Stimulated activated effector memory CD8-positive, alpha-beta T cell treated with anti-CD3 and anti-CD28 coated beads, Interleukin-12 subunit alpha, Interleukin-12 subunit beta, amount 100 ng/mL, for 72 hours (primary cell): Measurements from ENCODE around the gene PARP8.

ENCODE experiments used
- ATAC-seq: fragments of 150-1000 bp; cut with Tn5 transposase; 2 replicates; pipeline ENCODE4 v1.10.0; 2021
- DNase-seq, 2 donors: peaks; one replicate each; pipeline ENCODE4 v3.0.0; 2021 to 2022; ENCODE audit warnings: low spot score in 2 of 2
- H3K27ac Mint-ChIP-seq: one replicate; pipeline ENCODE4 v1.8.0; 2022; ENCODE audit warnings: mild to moderate bottlenecking, mixed read lengths
- H3K36me3 Mint-ChIP-seq: one replicate; pipeline ENCODE4 v1.8.0; 2022; ENCODE audit warnings: mild to moderate bottlenecking, mixed read lengths
- H3K4me1 Mint-ChIP-seq: one replicate; pipeline ENCODE4 v1.8.0; 2022; ENCODE audit warnings: mixed read lengths
- H3K4me3 Mint-ChIP-seq: one replicate; pipeline ENCODE4 v1.8.0; 2022; ENCODE audit warnings: mild to moderate bottlenecking, mixed read lengths
- H3K9me3 Mint-ChIP-seq: one replicate; pipeline ENCODE4 v1.8.0; 2022; ENCODE audit warnings: mixed read lengths

Gene PARP8

DNA sequence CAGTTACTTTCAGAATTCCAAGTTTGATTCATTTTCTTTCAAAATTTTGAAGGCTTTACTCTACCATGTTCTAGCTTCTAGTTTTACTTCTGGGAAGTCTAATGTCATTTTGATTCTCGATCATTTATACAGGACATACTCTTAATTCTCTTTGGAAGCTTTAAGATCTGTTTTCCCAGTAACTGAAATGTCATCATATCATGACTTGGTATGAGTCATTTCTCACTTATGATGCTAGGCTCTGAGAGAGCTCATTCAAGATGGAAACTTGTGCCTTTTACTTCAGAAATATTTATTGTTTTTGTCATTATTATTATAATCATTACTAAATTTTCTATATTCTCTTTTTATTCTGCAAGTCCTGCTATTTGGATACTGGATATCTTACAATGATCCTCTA lies 222.3 kb downstream of the PARP8 start:
- no peaks in the 10 kb centered on the region for H3K4me1 Mint-ChIP-seq
- H3K27ac Mint-ChIP-seq, result no peak overlapping the region
- no peak overlapping the region for H3K4me3 Mint-ChIP-seq
- H3K36me3 Mint-ChIP-seq, result no peaks in the 10 kb centered on the region
- DNase-seq (no peak), ATAC-seq (no peak)
- no peaks in the 10 kb centered on the region for H3K9me3 Mint-ChIP-seq

DNA sequence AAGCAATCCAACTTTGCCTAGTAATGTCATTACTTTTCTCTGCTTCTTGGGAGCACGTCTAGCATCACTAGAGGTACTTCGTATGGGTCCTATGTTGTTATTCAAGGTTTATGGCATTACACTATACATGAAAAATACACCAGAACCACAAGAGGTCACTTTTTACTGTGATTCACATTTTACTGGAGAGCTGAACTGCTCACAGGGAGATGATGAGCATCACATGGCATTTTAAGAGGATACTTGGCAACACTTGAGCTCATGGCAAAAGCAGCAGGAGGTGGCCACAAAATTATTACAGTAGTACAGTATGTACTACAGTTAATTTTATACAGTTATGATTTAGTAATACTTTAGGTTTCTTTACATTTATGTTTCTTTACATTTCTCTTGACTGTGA lies 223.4 kb downstream of the PARP8 start:
- H3K36me3 Mint-ChIP-seq, result no peaks in the 10 kb centered on the region
- ATAC-seq (no peak), DNase-seq (no peak)
- H3K4me3 Mint-ChIP-seq, result no peak overlapping the region
- no peaks in the 10 kb centered on the region for H3K9me3 Mint-ChIP-seq
- no peak overlapping the region for H3K27ac Mint-ChIP-seq
- no peaks in the 10 kb centered on the region for H3K4me1 Mint-ChIP-seq
